GM12874 (cell line): ENCODE results near the gene PTPRN.

ENCODE experiments used
- TF ChIP-seq, protein P1 (sequence below): IDR thresholded peaks from 2 replicates; pipeline ENCODE4 v1.5.1; 2011; ENCODE audit warnings: low read depth, mild to moderate bottlenecking, control low read depth, low read length, moderate library complexity; ENCODE audit not compliant: insufficient read depth

Gene PTPRN

DNA sequence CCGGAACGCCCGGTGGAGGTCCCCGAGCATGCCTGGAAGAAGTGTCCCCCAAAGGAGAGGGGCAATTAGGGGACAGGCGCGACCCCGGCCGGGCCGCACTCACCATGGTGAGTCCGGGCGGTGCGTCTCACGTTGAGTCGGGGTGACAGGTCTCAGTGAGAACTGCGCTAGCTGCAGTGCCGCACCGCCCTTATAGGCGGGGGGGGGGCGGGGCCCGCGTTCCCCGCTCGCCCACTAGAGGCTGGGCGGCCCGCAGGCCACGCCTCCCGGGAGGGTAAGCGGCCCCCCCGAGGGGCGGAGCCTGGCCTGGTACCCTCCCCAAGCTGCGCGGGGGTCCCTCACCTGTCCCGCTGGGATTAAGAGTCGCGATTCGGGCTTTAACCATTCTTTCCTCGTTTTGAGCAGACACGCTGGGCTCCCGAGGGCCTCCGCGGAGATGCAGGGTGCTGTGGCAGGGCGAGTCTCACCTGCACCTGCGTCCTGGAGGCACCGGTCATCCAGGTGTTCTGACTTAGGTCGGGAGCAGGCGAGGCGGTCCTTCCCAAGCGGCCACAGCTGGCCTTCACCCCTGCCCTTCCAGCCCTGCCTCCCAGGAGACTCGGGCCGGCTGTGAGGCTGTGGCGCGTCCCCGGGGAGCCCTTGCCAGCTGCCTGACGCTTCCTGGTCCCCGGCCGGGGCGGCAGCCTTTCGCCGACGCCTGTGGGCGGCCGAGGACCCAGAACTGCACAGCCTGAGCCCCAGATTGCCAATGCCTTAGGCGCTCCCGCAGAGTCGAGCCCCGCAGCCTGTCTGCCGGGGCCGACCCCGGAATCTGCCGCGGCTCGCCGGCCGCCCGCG is 55.2 kb downstream of the PTPRN start, which contains the start of gene TUBA4A:
TUBA4A (minus strand) TSS at position 166 of the 837 bp plus-strand sequence; CDS start at position 106, 60 bp downstream.
- TF ChIP-seq, protein P1, sequence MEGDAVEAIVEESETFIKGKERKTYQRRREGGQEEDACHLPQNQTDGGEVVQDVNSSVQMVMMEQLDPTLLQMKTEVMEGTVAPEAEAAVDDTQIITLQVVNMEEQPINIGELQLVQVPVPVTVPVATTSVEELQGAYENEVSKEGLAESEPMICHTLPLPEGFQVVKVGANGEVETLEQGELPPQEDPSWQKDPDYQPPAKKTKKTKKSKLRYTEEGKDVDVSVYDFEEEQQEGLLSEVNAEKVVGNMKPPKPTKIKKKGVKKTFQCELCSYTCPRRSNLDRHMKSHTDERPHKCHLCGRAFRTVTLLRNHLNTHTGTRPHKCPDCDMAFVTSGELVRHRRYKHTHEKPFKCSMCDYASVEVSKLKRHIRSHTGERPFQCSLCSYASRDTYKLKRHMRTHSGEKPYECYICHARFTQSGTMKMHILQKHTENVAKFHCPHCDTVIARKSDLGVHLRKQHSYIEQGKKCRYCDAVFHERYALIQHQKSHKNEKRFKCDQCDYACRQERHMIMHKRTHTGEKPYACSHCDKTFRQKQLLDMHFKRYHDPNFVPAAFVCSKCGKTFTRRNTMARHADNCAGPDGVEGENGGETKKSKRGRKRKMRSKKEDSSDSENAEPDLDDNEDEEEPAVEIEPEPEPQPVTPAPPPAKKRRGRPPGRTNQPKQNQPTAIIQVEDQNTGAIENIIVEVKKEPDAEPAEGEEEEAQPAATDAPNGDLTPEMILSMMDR = no peak

DNA sequence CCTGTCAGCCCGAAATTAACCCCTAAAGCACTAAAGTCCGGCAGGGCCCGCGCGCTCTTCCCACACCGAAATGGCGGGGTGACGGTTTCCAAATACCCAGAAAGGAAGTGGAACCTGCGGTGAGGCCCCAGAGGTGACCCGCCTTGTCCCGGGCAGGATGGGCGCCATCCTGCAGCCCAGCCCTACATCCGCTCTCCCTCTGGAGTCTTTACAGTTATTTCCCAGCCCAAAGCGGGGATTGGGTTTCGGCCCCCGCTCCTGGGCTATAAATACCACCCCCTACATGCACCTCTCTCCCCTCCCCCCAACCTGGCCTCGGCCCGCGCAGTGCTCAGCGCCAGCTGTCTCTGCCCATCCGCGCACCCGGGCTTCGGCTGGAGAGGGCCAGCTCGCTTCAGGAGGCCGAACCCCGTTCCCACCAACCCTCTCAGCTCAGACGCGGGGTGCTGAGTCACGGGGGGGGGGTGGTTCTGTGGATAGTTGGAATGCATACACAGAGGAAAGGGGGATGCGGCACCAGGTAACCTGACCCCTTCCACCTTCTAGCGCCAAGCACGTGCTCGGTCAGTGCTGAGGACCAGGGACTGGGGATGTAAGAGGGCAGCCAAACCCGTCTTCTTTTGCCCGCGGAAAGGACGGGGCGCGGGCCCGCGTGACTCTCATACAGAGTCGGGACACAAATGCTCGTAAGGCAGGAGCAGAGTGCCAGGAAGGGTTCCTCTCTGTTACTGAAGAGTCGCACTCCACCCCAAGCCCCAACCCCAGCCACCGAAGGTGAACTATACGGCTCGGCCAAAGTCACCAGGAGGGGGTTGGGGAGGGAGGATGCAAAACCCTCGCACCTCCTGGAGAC is 56.1 kb downstream of the PTPRN start, which contains the start of gene TUBA4B:
TUBA4B (plus strand) TSS at position 344 of the 853 bp plus-strand sequence; CDS start at position 509, 165 bp downstream.
- TF ChIP-seq, protein P1 = no peak

- TF ChIP-seq, protein P1 = no peak
Measured at GRCh38 chr2:219252570-219252899, 56.7 kb downstream of the PTPRN start.

DNA sequence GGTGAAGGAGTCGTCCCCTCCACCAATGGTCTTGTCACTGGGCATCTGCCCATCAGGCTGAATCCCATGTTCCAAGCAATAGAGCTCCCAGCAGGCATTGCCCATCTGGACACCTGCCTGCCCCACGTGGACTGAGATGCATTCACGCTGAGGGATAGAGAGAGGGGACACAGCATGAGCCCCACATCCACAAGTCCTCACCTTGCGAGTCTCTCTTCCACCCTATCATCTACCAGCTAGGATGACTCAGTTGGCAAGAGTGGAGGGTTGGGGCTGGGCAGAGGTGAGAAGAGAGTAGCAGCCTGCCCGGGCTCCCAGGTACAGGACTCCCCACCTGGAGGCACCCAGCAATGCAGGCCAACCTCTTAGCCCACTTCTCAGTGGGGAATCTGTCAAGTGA is 57.1 kb downstream of the PTPRN start:
- TF ChIP-seq, protein P1 = no peak

DNA sequence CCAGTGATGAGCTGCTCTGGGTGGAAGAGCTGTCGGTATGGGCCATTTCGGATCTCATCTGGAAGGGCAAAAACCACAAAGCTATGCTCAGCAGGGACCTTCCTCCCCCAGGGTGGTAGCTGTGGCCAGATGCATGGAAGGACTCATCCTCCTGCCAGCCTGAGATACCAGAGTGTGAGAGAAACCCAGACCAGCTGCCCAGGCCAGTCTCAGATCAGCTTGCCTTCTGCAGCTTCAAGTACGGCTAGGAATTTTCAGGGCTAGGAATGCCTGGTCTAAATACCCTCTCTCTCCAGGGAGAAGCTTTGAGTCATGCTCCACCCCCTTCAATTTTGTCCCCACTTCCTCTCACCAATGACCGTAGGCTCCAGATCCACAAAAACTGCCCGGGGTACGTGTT is 57.5 kb downstream of the PTPRN start:
- TF ChIP-seq, protein P1 = no peak

GRCh38 chr2:219250049-219250781 is 59.0 kb downstream of the PTPRN start:
- TF ChIP-seq, protein P1 = no peak
